ENCODE results near the gene TBCD.

TBCD gene

GRCh38 chr17:82868715-82869131 lies 116.9 kb downstream of the TBCD start:
- ATAC-seq (ENCODE audit: low read depth) (no peak), DNase-seq (ENCODE audit: low spot score in 2 of 2) (no peak)
- H3K9me3 Mint-ChIP-seq: no peaks in the 10 kb centered on the region
- H3K27me3 Mint-ChIP-seq: no peaks in the 10 kb centered on the region
- peaks cover 45% of the 10 kb centered on the region for H3K4me1 Mint-ChIP-seq
- no peak overlapping the region for H3K27ac Mint-ChIP-seq
- peaks cover 4% of the 10 kb centered on the region for H3K36me3 Mint-ChIP-seq
- no peak overlapping the region for H3K4me3 Mint-ChIP-seq

DNA sequence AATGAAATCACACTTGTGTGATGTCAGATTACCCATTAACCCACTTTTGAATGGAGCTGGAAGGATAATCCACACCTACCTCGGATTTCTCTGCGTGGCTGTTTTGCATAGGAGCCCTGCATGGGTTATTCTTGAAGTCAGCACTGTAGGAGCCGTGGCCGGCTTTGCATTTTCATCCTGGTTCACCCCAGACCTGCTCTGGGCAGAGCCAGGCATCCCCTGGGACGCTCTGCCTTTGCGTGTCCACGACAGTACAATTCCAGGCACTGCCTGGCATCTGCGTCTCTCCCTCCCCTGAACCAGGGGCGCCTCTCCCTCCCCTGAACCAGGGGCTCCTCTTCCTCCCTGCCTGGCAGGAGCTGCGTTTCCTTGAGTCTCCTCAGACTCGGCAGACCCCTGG lies 117.7 kb downstream of the TBCD start:
- H3K9me3 Mint-ChIP-seq: no peaks in the 10 kb centered on the region
- H3K27ac Mint-ChIP-seq: peak overlapping the region; percentile 87
- no peak overlapping the region for H3K4me3 Mint-ChIP-seq
- ATAC-seq (ENCODE audit: low read depth): no peak
- no peaks in the 10 kb centered on the region for H3K27me3 Mint-ChIP-seq
- DNase-seq (ENCODE audit: low spot score in 2 of 2): no peak
- peaks cover 40% of the 10 kb centered on the region for H3K4me1 Mint-ChIP-seq
- peaks cover 4% of the 10 kb centered on the region for H3K36me3 Mint-ChIP-seq

- DNase-seq (ENCODE audit: low spot score in 2 of 2): no peak
- H3K36me3 Mint-ChIP-seq: peaks cover 4% of the 10 kb centered on the region
- no peak for ATAC-seq (ENCODE audit: low read depth)
- peaks cover 36% of the 10 kb centered on the region for H3K4me1 Mint-ChIP-seq
- H3K4me3 Mint-ChIP-seq: peak overlapping the region; percentile 49
- no peaks in the 10 kb centered on the region for H3K27me3 Mint-ChIP-seq
- H3K9me3 Mint-ChIP-seq: no peaks in the 10 kb centered on the region
- H3K27ac Mint-ChIP-seq: peak overlapping the region; percentile 87
Observed at GRCh38 chr17:82870091-82870491, 118.2 kb downstream of the TBCD start.

GRCh38 chr17:82870541-82870940 lies 118.7 kb downstream of the TBCD start:
- Mint-ChIP-seq H3K36me3 (peaks cover 4% of the 10 kb centered on the region), H3K27me3 (no peaks in the 10 kb centered on the region), H3K9me3 (no peaks in the 10 kb centered on the region)

GRCh38 chr17:82871056-82871775 lies 119.4 kb downstream of the TBCD start:
- Mint-ChIP-seq H3K27ac (peak overlapping the region; percentile 87), H3K4me3 (peak overlapping the region; percentile 64), H3K9me3 (no peaks in the 10 kb centered on the region), H3K4me1 (peaks cover 32% of the 10 kb centered on the region), H3K36me3 (peaks cover 4% of the 10 kb centered on the region), H3K27me3 (no peaks in the 10 kb centered on the region)
- ATAC-seq (ENCODE audit: low read depth) (peak; percentile 87), DNase-seq (ENCODE audit: low spot score in 2 of 2) (peak; percentile 72 to 83)

More at GRCh38 chr17:82870541-82870940, 118.7 kb downstream of the TBCD start:
- Mint-ChIP-seq H3K4me3 (peak overlapping the region; percentile 64), H3K27ac (peak overlapping the region; percentile 87), H3K4me1 (peaks cover 35% of the 10 kb centered on the region)
- no peak for DNase-seq (ENCODE audit: low spot score in 2 of 2)
- no peak for ATAC-seq (ENCODE audit: low read depth)

GRCh38 chr17:82871776-82872561 lies 120.1 kb downstream of the TBCD start:
- Mint-ChIP-seq H3K36me3 (peaks cover 4% of the 10 kb centered on the region), H3K4me1 (peaks cover 32% of the 10 kb centered on the region), H3K9me3 (no peaks in the 10 kb centered on the region), H3K27me3 (no peaks in the 10 kb centered on the region), H3K4me3 (peak overlapping the region; percentile 41), H3K27ac (peak overlapping the region; percentile 87)
- DNase-seq (ENCODE audit: low spot score in 2 of 2) (no peak), ATAC-seq (ENCODE audit: low read depth) (no peak)

- H3K4me3 Mint-ChIP-seq: peak overlapping the region; percentile 11
- peak overlapping the region; percentile 87 for H3K27ac Mint-ChIP-seq
- H3K4me1 Mint-ChIP-seq: peaks cover 32% of the 10 kb centered on the region
- ATAC-seq (ENCODE audit: low read depth) (peak; percentile 43), DNase-seq (ENCODE audit: low spot score in 2 of 2) (peak; percentile 52 to 56)
- no peaks in the 10 kb centered on the region for H3K27me3 Mint-ChIP-seq
- H3K36me3 Mint-ChIP-seq: peaks cover 4% of the 10 kb centered on the region
- H3K9me3 Mint-ChIP-seq: no peaks in the 10 kb centered on the region
Observed at GRCh38 chr17:82872591-82873520, 121.0 kb downstream of the TBCD start.

- peak overlapping the region; percentile 75 for H3K27ac Mint-ChIP-seq
- H3K27me3 Mint-ChIP-seq: no peaks in the 10 kb centered on the region
Observed at GRCh38 chr17:82873521-82873920, 121.7 kb downstream of the TBCD start.

DNA sequence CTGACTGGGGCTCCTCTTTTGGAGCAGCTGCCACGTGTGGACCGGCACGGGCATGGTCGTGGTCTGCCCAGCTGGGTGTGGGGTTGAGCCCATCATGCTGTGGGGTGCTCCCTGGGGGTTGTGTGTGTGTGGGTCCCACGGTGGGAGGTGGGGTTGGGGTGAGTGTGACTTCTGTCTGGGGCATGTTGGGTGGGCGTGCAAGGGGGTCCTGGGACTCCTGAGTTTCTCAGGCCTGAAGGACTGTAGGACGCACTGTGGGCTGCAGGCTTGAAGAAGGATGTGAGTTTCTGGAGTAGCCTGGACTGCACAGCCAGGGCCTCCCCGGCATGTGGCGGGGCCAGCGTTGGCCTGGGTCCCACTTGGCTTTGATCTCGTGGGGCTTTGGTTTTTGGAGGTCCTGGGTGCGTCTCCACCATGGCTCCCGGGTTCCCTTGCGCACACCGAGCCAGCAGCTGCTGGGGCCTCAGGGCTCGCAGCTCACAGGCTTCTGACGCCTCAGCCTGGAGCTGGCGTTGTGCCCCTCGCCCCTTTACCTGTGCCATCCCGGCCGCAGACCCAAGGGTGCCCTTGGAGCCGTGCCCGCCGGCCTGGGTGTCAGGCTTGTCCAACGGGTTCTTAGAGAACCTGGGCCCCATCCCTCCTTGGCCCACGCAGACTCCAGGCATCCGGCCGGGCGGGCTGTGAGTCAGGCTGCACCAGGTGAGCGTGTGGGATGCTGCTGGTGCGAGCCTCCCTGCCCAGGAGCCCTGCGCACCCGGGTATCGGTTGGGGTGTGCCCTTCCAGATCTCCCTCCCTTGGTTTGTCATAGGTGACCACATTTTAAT lies 122.4 kb downstream of the TBCD start:
- Mint-ChIP-seq H3K4me3 (no peak overlapping the region), H3K27me3 (no peaks in the 10 kb centered on the region), H3K9me3 (no peaks in the 10 kb centered on the region), H3K27ac (peak overlapping the region; percentile 45), H3K4me1 (peaks cover 34% of the 10 kb centered on the region), H3K36me3 (peaks cover 8% of the 10 kb centered on the region)
- no peak for DNase-seq (ENCODE audit: low spot score in 2 of 2)
- no peak for ATAC-seq (ENCODE audit: low read depth)

More at GRCh38 chr17:82873521-82873920, 121.7 kb downstream of the TBCD start:
- DNase-seq (ENCODE audit: low spot score in 2 of 2) (no peak), ATAC-seq (ENCODE audit: low read depth) (no peak)
- H3K36me3 Mint-ChIP-seq: peaks cover 7% of the 10 kb centered on the region
- peaks cover 34% of the 10 kb centered on the region for H3K4me1 Mint-ChIP-seq
- H3K4me3 Mint-ChIP-seq: no peak overlapping the region
- no peaks in the 10 kb centered on the region for H3K9me3 Mint-ChIP-seq

GRCh38 chr17:82875407-82875856 lies 123.6 kb downstream of the TBCD start:
- peaks cover 2% of the 10 kb centered on the region for H3K9me3 Mint-ChIP-seq
- H3K36me3 Mint-ChIP-seq: peaks cover 10% of the 10 kb centered on the region
- ATAC-seq (ENCODE audit: low read depth) (no peak), DNase-seq (ENCODE audit: low spot score in 2 of 2) (no peak)
- peaks cover 29% of the 10 kb centered on the region for H3K4me1 Mint-ChIP-seq
- H3K4me3 Mint-ChIP-seq: no peak overlapping the region
- H3K27ac Mint-ChIP-seq: no peak overlapping the region
- H3K27me3 Mint-ChIP-seq: no peaks in the 10 kb centered on the region

GRCh38 chr17:82876149-82876548 lies 124.3 kb downstream of the TBCD start:
- Mint-ChIP-seq H3K4me3 (no peak overlapping the region), H3K27ac (no peak overlapping the region), H3K4me1 (peaks cover 24% of the 10 kb centered on the region), H3K36me3 (peaks cover 9% of the 10 kb centered on the region), H3K27me3 (no peaks in the 10 kb centered on the region), H3K9me3 (peaks cover 2% of the 10 kb centered on the region)
- no peak for DNase-seq (ENCODE audit: low spot score in 2 of 2)
- no peak for ATAC-seq (ENCODE audit: low read depth)

- Mint-ChIP-seq H3K4me3 (no peak overlapping the region), H3K4me1 (peaks cover 21% of the 10 kb centered on the region), H3K36me3 (peaks cover 9% of the 10 kb centered on the region), H3K27ac (no peak overlapping the region), H3K9me3 (peaks cover 2% of the 10 kb centered on the region), H3K27me3 (no peaks in the 10 kb centered on the region)
- ATAC-seq (ENCODE audit: low read depth): no peak
- no peak for DNase-seq (ENCODE audit: low spot score in 2 of 2)
Observed at GRCh38 chr17:82876602-82877379, 124.9 kb downstream of the TBCD start.

All from memory B cell (primary cell).